GM19240 (cell line): Measurements from ENCODE around the gene RGS19.

Source experiments
- DNase-seq: peaks from one replicate; pipeline ENCODE4 v3.0.0; 2011; ENCODE audit warnings: low spot score; ENCODE audit not compliant: insufficient read length

RGS19 gene

DNA sequence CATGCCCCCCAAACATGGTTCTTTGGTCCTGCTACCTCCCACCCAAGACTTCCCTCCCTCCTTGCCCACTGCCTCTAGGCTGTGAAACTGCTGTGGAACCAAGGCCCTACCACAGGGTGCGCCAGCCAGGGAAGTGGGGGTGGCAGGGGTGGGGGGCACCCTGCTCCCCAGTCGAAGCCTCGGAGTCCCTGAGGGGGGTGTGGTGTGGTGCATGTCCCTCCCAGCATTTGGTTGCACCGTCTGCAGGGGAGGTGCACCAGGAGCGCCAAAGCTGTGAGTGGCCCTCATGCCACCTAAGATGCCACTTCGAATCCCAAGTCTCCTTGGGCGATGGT, 1.8 kb downstream of the RGS19 start:
- DNase-seq: no peak

DNA sequence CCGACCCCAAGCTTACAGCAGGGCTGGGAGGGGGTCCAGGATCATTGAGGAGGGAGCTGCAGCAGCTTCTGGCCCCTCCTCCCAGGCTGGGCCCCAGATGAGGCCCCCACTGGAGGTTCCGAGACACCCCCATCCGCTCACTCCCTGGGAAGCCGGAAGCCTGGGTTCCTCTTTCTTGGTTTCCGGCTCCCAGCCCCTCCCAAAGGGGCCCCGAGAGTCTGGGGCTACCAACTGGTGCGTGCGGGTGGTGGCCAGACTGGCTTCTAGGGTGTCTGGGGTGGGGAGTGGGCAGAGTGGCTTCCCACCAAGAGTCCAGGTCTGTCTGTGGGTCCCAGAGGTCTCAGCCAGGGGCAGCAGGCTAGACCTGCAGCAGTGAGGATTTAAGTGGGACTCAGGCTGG, 2.2 kb downstream of the RGS19 start:
- peak; percentile 58 for DNase-seq

- DNase-seq: no peak
These were observed 3.0 kb downstream of the RGS19 start for GRCh38 chr20:64076061-64076997.

DNA sequence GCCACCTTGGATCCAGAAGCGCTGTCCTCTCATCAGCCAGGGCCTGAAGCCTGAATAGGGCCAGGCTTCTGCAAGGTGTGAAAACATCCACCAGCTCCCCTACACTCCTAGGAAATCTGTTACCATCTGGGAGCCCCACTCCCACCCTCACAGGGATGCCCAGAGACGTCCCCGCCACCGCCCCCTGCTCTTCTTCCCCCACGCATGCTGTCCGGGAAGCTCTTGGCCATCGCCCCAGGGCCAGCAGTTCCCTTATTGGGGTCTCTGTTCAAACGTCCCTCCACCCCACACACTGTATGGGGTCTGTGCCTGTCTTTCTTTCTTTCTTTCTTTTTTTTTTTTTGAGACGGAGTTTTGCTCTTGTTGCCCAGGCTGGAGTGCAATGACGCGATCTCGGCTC, 3.8 kb downstream of the RGS19 start:
- no peak for DNase-seq

GRCh38 chr20:64074963-64075362, 4.4 kb downstream of the RGS19 start:
- DNase-seq: no peak

DNA sequence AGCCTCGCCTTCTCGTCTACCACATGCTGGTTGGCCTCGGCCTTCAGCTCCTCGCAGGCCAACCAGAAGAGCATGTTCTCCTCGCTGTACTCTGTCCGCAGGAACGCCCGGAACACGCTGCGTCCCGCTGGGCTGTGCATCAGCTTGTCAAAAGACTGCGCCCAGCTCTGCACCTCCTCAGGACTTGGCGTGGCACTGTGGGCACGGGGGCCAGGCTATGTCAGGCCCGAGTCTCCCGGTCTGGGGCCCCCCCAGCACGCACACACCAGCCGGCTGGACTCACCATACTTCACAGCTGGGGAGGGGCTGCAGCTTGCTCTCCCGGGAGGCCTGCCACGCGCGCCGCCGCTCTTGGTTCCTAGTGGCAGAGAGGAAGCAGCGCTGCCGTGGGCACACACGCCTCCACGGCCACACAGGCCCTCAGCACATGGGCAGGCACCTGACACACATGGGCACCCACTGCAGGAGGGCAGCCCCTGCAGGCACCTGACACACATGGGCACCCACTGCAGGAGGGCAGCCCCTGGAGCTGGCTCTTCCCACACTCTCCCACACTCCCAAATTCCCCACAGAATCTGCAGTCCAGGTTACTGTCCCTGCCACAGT, 5.0 kb downstream of the RGS19 start:
- DNase-seq: no peak

DNA sequence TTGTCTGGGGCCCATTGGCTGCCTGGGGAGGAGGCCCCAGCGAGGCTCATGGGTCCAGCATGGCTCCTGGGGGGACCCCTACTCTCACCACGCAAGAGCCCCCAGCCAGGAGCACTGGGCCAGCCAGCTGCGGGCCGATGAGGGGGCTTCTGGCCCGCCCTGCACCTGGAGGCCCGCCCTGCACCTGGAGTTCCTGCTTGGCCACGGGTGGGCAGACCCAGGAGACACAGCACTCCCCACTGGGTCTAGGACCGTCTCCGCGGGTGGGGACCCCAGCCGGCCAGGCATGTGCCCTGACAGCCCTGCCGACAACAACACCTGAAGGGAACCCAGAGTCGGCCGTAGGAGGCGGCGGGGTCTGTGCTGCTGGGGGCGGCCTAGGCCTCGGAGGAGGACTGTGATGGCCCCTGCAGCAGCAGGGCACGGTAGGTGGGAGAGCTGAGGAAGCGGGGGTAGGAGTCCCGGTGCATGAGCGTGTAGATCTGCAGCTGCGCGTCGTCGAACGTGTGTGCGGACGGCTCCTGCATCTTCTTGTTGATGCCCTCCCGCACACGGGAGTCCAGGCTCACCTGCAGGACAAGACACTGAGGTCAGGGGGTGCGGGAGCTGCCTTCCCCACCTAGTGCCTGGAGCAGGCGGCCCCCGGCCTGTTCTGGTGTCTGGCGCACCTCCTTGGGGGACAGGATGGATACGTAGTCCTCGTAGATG, 5.7 kb downstream of the RGS19 start:
- DNase-seq: no peak

- DNase-seq: no peak
These were observed 6.7 kb downstream of the RGS19 start for GRCh38 chr20:64072498-64073063.

DNA sequence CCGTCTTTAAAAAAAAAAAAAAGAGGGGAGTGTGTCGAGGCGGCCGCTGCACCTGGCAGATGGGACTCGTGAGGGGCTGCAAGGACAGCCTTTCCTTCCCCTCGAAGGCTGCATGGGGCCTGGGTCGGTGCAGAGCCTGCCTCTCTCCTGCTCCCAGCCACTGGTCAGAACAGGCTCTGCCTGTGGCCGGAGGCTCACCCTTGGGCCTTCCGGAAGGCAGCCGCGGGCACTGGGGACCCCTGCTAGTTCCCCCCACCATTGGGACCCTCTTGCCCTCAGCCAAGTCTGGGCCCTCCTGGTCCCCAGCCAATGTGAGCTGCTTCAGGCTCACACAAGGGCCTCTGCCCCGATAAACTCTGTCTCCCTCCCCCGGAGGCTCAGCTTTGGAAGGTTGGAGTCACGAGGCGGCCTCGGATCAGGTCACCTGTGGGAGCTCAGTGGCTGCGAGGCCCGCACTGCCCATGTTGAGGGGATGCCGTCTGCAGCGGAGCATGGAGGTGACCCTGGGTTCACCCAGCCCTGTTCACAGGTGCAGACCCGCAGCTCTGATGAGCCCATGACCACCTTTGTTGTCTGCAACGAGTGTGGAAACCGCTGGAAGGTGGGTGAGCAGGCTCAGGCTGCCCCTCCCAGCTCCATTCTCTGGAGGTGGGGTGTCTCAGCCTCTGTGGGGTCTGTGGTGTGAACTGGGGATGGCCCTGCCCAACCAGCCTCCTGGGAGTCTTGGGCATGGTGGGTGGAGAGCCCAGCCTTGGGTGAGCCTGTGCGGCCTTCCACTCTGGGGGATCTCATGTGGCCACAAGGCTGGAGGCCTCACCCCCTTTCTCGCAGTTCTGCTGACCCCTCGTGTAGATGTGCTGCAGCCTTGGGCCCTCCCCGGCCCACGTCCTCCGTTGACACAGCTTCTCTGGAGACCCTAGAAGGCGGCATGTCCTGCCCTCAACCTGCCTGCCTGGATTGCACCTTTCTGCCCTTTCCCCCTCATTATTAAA, 7.7 kb downstream of the RGS19 start:
- no peak for DNase-seq

- no peak for DNase-seq
These were observed 8.9 kb downstream of the RGS19 start for GRCh38 chr20:64070244-64070993.

DNA sequence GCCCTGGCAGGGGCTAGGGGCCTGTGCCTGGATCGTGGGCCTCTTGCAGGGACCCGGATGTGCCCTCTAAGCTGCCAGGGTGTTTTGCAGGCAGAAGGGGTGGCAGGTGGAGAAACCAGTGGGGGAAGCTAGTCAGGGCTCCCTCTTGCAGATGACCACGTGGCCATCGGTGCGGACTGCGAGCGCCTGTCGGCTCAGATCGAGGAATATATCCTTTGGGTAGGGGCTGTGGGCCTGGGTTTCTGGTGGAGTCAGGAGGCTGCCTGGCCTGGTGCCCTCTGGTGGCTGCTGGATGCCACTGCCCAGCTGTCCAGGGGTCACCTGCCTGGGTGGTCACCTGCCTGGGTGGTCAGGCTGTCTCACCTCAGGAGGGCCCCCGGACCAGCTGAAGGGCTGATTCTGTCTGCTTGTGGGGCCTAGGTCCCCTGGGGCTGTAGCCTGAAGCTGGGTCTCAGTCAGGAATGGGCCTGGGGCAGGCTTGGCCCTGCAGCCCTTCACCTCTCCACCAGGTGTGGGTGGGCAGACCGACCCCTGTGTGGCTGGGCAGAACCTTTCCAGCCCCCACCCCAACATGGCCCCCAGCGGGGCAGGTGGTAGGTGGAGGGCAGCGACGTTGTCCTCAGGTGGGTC, 9.6 kb downstream of the RGS19 start:
- no peak for DNase-seq

DNA sequence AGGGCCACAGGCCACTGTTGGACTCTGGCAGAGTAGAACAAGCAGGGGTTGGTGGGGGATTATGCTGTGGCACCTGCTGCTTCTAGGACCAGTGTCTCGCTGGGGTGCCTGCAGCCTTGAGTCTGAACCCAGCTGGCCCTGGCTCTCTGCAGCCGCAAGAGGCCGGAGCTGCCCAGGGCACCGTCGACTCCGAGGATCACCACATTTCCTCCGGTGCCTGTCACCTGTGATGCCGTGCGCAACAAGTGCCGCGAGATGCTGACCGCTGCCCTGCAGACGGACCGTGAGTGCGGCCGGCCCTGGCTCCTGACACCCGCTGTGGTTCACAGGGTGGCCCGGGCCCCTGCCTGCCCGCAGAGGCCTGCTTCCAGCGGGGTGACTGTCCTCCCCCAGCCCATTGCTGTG, 10.1 kb downstream of the RGS19 start:
- DNase-seq: no peak

GRCh38 chr20:64068386-64069208, 10.7 kb downstream of the RGS19 start:
- no peak for DNase-seq

DNA sequence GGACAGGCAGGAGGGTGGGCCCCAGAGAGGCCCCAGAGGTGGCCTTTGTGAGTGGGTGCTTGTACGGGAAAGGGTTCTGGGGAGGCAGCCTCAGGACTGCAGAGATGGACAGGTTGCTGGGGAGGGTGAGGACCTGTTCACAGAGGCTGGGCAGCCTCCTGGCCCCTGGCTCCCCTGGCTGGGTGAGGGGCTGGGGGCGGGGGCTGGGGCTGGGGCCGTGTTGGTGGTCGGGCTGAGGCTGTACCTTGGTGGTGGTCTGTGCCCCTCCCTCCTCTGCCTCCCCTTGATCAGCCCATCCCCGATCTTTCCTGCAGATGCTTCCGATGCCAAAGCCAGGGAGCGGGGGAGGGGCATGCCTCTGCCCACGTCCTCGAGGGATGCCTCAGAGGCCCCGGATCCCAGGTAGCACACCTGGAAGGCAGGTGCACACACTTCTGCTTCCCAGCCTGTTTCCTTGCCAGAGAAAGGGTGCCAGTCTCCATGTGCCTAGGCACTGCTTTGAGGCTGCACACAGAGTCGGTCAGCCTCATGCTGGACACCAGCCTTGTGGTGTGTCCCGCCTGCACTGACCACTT, 11.5 kb downstream of the RGS19 start:
- no peak for DNase-seq

- no peak for DNase-seq
These were observed 12.2 kb downstream of the RGS19 start for GRCh38 chr20:64067005-64067632.

DNA sequence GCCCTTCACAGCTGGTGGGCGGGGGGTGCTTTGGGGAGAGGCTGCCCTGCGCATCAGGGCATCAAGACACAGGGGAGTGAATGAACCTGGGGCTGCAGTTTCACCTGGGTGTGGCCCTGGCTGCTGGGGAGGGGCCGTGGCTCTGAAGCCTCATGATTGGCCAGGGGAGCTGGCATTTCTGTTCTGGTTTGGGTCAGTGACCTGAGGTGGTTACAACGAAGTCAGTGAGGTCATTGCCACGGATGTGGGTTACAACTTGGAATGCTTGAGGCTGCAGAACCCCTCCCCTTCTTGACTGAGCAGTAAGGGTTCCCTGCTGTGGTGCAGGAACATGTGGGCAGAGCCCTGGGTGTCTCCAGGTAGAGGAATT, 13.4 kb downstream of the RGS19 start:
- peak; percentile 69 for DNase-seq

GRCh38 chr20:64065062-64065973, 14.0 kb downstream of the RGS19 start:
- no peak for DNase-seq
